Retinal pigment epithelial cell (primary cell): ENCODE results near the gene RASAL2.

Source experiments
- DNase-seq: peaks from one replicate; pipeline ENCODE4 v3.0.0-alpha.2; 2010; ENCODE audit warnings: low read depth
- H3K4me3 ChIP-seq: 2 replicates; pipeline ENCODE4 v1.5.1; 2011; ENCODE audit warnings: mild to moderate bottlenecking, low read length, control low read depth, moderate library complexity
- CTCF ChIP-seq: conservative IDR thresholded peaks from 2 replicates; pipeline ENCODE4 v1.5.1; 2011; ENCODE audit warnings: low read depth, low read length, control low read depth, inconsistent platforms

RASAL2 gene

GRCh38 chr1:178174539-178174938, 80.6 kb downstream of the RASAL2 start:
- TF ChIP-seq CTCF = no peak
- no peak overlapping the region for H3K4me3 ChIP-seq

DNA sequence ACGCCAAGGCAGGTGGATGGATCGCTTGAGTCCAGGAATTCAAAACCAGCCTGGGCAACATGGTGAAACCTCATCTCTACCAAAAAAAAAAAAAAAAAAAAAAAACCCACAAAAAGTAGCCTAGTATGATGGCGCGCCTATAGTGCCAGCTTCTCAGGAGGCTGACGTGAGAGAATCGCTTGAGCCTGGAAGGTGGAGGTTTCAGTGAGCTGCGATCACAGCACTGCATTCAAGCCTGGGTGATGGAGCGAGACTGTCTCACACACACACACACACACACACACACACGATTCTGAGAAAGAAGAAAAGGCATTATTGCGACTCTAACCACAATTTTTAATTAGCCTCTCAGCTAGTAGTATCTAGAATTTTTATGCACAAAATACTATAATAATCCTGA, 86.5 kb downstream of the RASAL2 start:
- no peak overlapping the region for H3K4me3 ChIP-seq
- TF ChIP-seq CTCF = no peak
- no peak for DNase-seq

More at GRCh38 chr1:178174539-178174938, 80.6 kb downstream of the RASAL2 start:
- no peak for DNase-seq

- no peak for TF ChIP-seq CTCF
- H3K4me3 ChIP-seq = no peak overlapping the region
- DNase-seq = no peak
Measured at GRCh38 chr1:178183796-178184195, 89.9 kb downstream of the RASAL2 start.

- no peak for DNase-seq
- no peak overlapping the region for H3K4me3 ChIP-seq
- TF ChIP-seq CTCF = no peak
Measured at GRCh38 chr1:178188306-178188705, 94.4 kb downstream of the RASAL2 start.

- peak; percentile 65 for TF ChIP-seq CTCF
- H3K4me3 ChIP-seq = no peak overlapping the region
- no peak for DNase-seq
Measured at GRCh38 chr1:178189814-178190213, 95.9 kb downstream of the RASAL2 start.

- no peak for DNase-seq
- no peak for TF ChIP-seq CTCF
- no peak overlapping the region for H3K4me3 ChIP-seq
Measured at GRCh38 chr1:178190881-178191280, 97.0 kb downstream of the RASAL2 start.

- no peak for DNase-seq
- TF ChIP-seq CTCF = no peak
- no peak overlapping the region for H3K4me3 ChIP-seq
Measured at GRCh38 chr1:178192686-178193085, 98.8 kb downstream of the RASAL2 start.
